K562 (cell line): ENCODE measurements around the gene INHA. TPM values are rescaled to one million over a fixed set of nuclear protein-coding genes. Genes with fewer than 3 reads are reported as not detected.

Source experiments
- ARHGAP35 ChIP-seq: fragments of 450-650 bp; IDR thresholded peaks from 2 replicates; pipeline ENCODE4 v1.6.1; 2018; ENCODE audit not compliant: partially characterized antibody
- ATF1 ChIP-seq, 2 experiments: fragments of 450-650 bp in 1 of 2; IDR thresholded peaks; 2 replicates each; pipeline ENCODE4 v1.6.1; 2016; ENCODE audit warnings: missing compliant biosample characterization in 1 of 2, missing genetic modification characterization in 1 of 2
- CBFA2T3 ChIP-seq: fragments of 450-650 bp; IDR thresholded peaks from 2 replicates; pipeline ENCODE4 v1.6.1; 2017
- CC2D1A ChIP-seq: fragments of 450-650 bp; IDR thresholded peaks from 2 replicates; pipeline ENCODE4 v1.6.1; 2017; ENCODE audit warnings: mild to moderate bottlenecking
- CREB1 ChIP-seq, 2 experiments: sonication (generic) in 1 of 2; formaldehyde crosslinking in 1 of 2; IDR thresholded peaks; 2 replicates each; pipeline versions ENCODE4 v1.6.1 to v1.8.0; 2012 to 2022; ENCODE audit warnings: inconsistent platforms in 1 of 2, mild to moderate bottlenecking in 1 of 2, missing genetic modification reagents in 1 of 2, moderate library complexity in 1 of 2
- FOXK1 ChIP-seq: sonication (generic); formaldehyde crosslinking; IDR thresholded peaks from 2 replicates; pipeline ENCODE4 v1.8.0; 2022; ENCODE audit warnings: missing genetic modification reagents, mild to moderate bottlenecking, borderline replicate concordance
- HNRNPUL1 ChIP-seq: fragments of 200-400 bp; formaldehyde crosslinking; IDR thresholded peaks from 2 replicates; pipeline ENCODE4 v1.6.1; 2017; ENCODE audit warnings: low read length
- KDM2B ChIP-seq: fragments of 250-450 bp; sonication (Bioruptor Pico); IDR thresholded peaks from 2 replicates; pipeline ENCODE4 v1.8.0; 2021; ENCODE audit warnings: mild to moderate bottlenecking, moderate library complexity
- MCM3 ChIP-seq: fragments of 450-650 bp; IDR thresholded peaks from 2 replicates; pipeline ENCODE4 v1.6.1; 2016
- RBM15 ChIP-seq: fragments of 200-400 bp; formaldehyde crosslinking; IDR thresholded peaks from 2 replicates; pipeline ENCODE4 v1.6.1; 2018; ENCODE audit warnings: mild to moderate bottlenecking, low read length, moderate library complexity; ENCODE audit not compliant: insufficient read depth
- RBM25 ChIP-seq: fragments of 200-400 bp; formaldehyde crosslinking; IDR thresholded peaks from 2 replicates; pipeline ENCODE4 v1.6.1; 2018; ENCODE audit warnings: low read length, low read depth, moderate library complexity; ENCODE audit not compliant: severe bottlenecking
- SMAD4 ChIP-seq: fragments of 250-450 bp; sonication (Bioruptor Pico); conservative IDR thresholded peaks from 2 replicates; pipeline ENCODE4 v1.8.0; 2021; ENCODE audit warnings: inconsistent platforms, mild to moderate bottlenecking, moderate library complexity
- TBL1XR1 ChIP-seq, 2 experiments: IDR thresholded peaks; 2 replicates each; pipeline ENCODE4 v1.6.1; 2012; ENCODE audit warnings: improper control_type of control experiment in 2 of 2, low read length in 2 of 2, mild to moderate bottlenecking in 1 of 2
- U2AF1 ChIP-seq: fragments of 200-400 bp; formaldehyde crosslinking; optimal IDR thresholded peaks from 2 replicates; pipeline ENCODE3; 2017; ENCODE audit warnings: mild to moderate bottlenecking, low read depth, low read length, moderate library complexity
- YBX1 ChIP-seq: fragments of 450-650 bp; IDR thresholded peaks from 2 replicates; pipeline ENCODE4 v1.7.1; 2016; ENCODE audit warnings: mild to moderate bottlenecking
- ZKSCAN3 ChIP-seq: fragments of 250-450 bp; sonication (Bioruptor Pico); IDR thresholded peaks from 2 replicates; pipeline ENCODE4 v1.4.0; 2020
- ZNF133 ChIP-seq: fragments of 250-450 bp; sonication (Bioruptor Pico); IDR thresholded peaks from 2 replicates; pipeline ENCODE4 v1.4.0; 2020; ENCODE audit warnings: mild to moderate bottlenecking
- ZNF408 ChIP-seq: fragments of 250-450 bp; sonication (Bioruptor Pico); IDR thresholded peaks from 2 replicates; pipeline ENCODE4 v1.4.0; 2020; ENCODE audit warnings: low read depth, mild to moderate bottlenecking, moderate library complexity
- ZNF668 ChIP-seq: fragments of 250-450 bp; sonication (Bioruptor Pico); IDR thresholded peaks from 2 replicates; pipeline ENCODE4 v1.8.0; 2022; ENCODE audit warnings: mild to moderate bottlenecking, inconsistent platforms
- polyA plus RNA-seq, 8 experiments: library from polyadenylated mRNA; depleted of rRNA in 4 of 8; stranded (reverse) in 5 of 8; unstranded in 3 of 8; fragments of >200 nt; fragmentation: Nextera tagmentation in 2 of 8; fragmentation: Illumina TruSeq in 1 of 8; extraction: Ambion mirVana in 2 of 8; extraction: Trizol in 1 of 8; gene quantifications; 2 replicates each; pipeline versions ENCODE4 v1.2.1 to v1.2.3, GENCODE V29; 2011 to 2014; ENCODE audit warnings: inconsistent platforms in 1 of 8, missing spikeins in 1 of 8
- total RNA-seq, 7 experiments: library from RNA; depleted of rRNA in 6 of 7; stranded (reverse); fragments of >200 nt in 6 of 7; fragmentation: Illumina TruSeq in 2 of 7; extraction: Trizol in 2 of 7; gene quantifications; 2 replicates each; pipeline versions ENCODE4 v1.2.1 to v1.2.3, GENCODE V29; 2011 to 2021; ENCODE audit warnings: low replicate concordance in 1 of 7
- TF ChIP-seq, protein P1 (sequence below), 3 experiments: IDR thresholded peaks in 2 of 3; conservative IDR thresholded peaks in 1 of 3; 2 replicates each; pipeline ENCODE4 v1.5.1; 2011 to 2012; ENCODE audit warnings: low read length in 3 of 3, mild to moderate bottlenecking in 3 of 3, control low read depth in 2 of 3, improper control_type of control experiment in 1 of 3, inconsistent platforms in 1 of 3, low read depth in 1 of 3, mixed read lengths in 1 of 3, moderate library complexity in 1 of 3; ENCODE audit not compliant: insufficient read depth in 2 of 3
- TF ChIP-seq, protein P2 (sequence below): fragments of 250-450 bp; sonication (Bioruptor Pico); IDR thresholded peaks from 2 replicates; pipeline ENCODE4 v1.8.0; 2022; ENCODE audit warnings: inconsistent platforms, mild to moderate bottlenecking, moderate library complexity, borderline replicate concordance
- TF ChIP-seq, protein P3 (sequence below): sonication (generic); formaldehyde crosslinking; IDR thresholded peaks from 2 replicates; pipeline ENCODE4 v1.5.0; 2020; ENCODE audit warnings: missing genetic modification reagents
- TF ChIP-seq, protein P4 (sequence below): sonication (generic); formaldehyde crosslinking; IDR thresholded peaks from 2 replicates; pipeline ENCODE4 v1.9.0; 2022; ENCODE audit warnings: mild to moderate bottlenecking, missing genetic modification reagents

The INHA gene
- total and polyA plus RNA-seq, 9 of the 15 experiments (the other 6 are each of a cell fraction or from before 2014, with no cell fraction given), result 0.07 to 1.9 (median 0.40) TPM

DNA sequence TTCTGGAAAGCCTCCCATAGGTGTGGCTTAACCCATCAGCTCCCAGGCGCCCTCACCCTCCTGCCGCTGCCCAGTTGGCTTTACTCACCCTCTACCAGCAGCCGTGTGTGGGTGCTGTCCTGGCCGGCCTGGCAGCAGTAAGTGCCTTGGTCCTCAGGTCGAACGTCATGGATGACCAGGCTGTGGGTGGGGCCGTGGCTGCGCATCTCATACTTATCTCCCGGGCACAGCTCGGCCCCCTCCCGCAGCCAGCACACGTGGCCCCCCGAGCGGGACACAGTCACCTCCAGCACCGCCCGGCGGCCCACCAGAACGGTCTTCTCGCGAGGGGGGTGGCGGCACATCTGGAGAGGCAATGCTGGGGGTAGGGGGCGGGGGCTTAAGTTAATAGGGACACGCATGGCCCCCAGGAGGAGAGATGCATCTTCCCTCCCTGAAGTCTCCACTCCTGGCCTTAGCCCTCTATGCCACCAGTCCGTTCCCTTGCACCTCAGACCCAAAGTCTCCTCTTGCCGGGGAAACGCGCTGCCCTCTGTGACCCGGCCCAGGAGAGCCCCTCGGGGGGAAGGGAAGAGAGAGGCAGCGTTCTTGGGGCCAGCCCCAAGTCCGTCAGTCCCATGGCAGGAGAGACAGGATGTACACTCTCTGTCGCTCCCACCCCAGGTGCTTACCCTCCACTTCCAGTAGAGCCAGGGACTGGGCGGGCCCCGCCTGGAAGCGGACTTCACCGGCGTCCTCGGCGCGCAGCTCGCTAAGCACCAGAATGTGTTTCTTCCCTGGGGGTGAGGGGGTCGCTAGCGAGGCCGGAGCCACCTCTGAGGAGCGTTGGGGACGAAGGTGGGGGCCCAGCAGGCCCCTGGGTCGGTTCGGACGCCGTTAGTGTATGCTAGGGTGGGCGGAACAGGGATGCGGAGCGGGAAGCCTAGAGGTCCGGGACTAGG lies 20.4 kb upstream of the INHA start (continued):
- TF ChIP-seq KDM2B (CRISPR knock-in tag), result 0 out of 2 replicates have a peak, but pooled peaks have one; percentile 28
- TF ChIP-seq ATF1 (CRISPR knock-in tag; IDR thresholded peaks at IDR 0.05), result no peak
- peak; percentile 54 for TF ChIP-seq ATF1 (tag; IDR thresholded peaks at IDR 0.05)
- TF ChIP-seq, protein P1, sequence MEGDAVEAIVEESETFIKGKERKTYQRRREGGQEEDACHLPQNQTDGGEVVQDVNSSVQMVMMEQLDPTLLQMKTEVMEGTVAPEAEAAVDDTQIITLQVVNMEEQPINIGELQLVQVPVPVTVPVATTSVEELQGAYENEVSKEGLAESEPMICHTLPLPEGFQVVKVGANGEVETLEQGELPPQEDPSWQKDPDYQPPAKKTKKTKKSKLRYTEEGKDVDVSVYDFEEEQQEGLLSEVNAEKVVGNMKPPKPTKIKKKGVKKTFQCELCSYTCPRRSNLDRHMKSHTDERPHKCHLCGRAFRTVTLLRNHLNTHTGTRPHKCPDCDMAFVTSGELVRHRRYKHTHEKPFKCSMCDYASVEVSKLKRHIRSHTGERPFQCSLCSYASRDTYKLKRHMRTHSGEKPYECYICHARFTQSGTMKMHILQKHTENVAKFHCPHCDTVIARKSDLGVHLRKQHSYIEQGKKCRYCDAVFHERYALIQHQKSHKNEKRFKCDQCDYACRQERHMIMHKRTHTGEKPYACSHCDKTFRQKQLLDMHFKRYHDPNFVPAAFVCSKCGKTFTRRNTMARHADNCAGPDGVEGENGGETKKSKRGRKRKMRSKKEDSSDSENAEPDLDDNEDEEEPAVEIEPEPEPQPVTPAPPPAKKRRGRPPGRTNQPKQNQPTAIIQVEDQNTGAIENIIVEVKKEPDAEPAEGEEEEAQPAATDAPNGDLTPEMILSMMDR (IDR thresholded peaks at IDR 0.05 in 2 of 3, conservative IDR thresholded peaks at IDR 0.05 in 1 of 3; ENCODE audit: insufficient read depth in 2 of 3, low read depth in 1 of 3, low read length in 3 of 3), result 0 out of 6 replicates have a peak, but pooled peaks of 1 of the 3 experiments have one; percentile 24
- no peak for TF ChIP-seq SMAD4 (CRISPR knock-in tag)
- TF ChIP-seq, protein P2, sequence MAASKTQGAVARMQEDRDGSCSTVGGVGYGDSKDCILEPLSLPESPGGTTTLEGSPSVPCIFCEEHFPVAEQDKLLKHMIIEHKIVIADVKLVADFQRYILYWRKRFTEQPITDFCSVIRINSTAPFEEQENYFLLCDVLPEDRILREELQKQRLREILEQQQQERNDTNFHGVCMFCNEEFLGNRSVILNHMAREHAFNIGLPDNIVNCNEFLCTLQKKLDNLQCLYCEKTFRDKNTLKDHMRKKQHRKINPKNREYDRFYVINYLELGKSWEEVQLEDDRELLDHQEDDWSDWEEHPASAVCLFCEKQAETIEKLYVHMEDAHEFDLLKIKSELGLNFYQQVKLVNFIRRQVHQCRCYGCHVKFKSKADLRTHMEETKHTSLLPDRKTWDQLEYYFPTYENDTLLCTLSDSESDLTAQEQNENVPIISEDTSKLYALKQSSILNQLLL (CRISPR knock-in tag), result no peak
- TF ChIP-seq RBM15, result no peak
- TF ChIP-seq ARHGAP35, result no peak
- TF ChIP-seq FOXK1, result 0 out of 2 replicates have a peak, but pooled peaks have one; percentile 27
- TF ChIP-seq YBX1, result no peak
- TF ChIP-seq TBL1XR1 (IDR thresholded peaks at IDR 0.05; ENCODE audit: low read length in 2 of 2), result no peak
- TF ChIP-seq, protein P3, sequence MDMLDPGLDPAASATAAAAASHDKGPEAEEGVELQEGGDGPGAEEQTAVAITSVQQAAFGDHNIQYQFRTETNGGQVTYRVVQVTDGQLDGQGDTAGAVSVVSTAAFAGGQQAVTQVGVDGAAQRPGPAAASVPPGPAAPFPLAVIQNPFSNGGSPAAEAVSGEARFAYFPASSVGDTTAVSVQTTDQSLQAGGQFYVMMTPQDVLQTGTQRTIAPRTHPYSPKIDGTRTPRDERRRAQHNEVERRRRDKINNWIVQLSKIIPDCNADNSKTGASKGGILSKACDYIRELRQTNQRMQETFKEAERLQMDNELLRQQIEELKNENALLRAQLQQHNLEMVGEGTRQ (CRISPR knock-in tag), result 0 out of 2 replicates have a peak, but pooled peaks have one; percentile 40
- TF ChIP-seq CREB1 (IDR thresholded peaks at IDR 0.05), result peak; percentile 51; the same call in 1 of the 2 replicates
- 0 out of 2 replicates have a peak, but pooled peaks have one; percentile 45 for TF ChIP-seq CREB1 (CRISPR knock-in tag; IDR thresholded peaks at IDR 0.05)
- TF ChIP-seq ZNF408 (CRISPR knock-in tag), result no peak
- peak; percentile 48 for TF ChIP-seq CBFA2T3
- TF ChIP-seq RBM25, result no peak
- TF ChIP-seq, protein P4, sequence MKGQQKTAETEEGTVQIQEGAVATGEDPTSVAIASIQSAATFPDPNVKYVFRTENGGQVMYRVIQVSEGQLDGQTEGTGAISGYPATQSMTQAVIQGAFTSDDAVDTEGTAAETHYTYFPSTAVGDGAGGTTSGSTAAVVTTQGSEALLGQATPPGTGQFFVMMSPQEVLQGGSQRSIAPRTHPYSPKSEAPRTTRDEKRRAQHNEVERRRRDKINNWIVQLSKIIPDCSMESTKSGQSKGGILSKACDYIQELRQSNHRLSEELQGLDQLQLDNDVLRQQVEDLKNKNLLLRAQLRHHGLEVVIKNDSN (CRISPR knock-in tag), result 0 out of 2 replicates have a peak, but pooled peaks have one; percentile 14
- no peak for TF ChIP-seq ZNF133 (CRISPR knock-in tag)
- TF ChIP-seq ZNF668, result no peak
- TF ChIP-seq MCM3, result no peak
- no peak for TF ChIP-seq HNRNPUL1
- no peak for TF ChIP-seq ZKSCAN3 (CRISPR knock-in tag)
- TF ChIP-seq U2AF1, result no peak
- TF ChIP-seq CC2D1A, result no peak
